ENCODE results near the gene MPDZ.

DNA sequence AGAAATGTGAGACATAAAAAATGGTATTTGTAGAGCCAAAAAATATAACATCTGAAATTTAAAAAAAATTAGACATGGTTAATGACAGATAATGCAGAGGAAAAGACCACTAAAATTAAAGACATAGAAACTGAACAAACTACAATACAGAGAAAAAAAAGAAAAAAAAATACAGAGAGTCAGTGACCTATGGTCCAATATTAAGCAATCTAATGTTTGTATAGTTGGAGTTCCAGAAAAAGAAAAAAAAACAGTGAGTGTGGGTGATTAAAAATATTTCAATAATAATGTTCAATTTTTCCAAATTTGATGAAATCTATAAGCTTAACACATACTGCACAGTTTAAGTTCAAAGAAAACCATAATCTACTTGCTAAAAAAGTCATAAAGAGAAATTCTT is 207.6 kb downstream of the MPDZ start:
- TF ChIP-seq POLR2A (IDR thresholded peaks at IDR 0.05) (no peak), CTCF (IDR thresholded peaks at IDR 0.05) (no peak), EP300 (IDR thresholded peaks at IDR 0.05) (no peak)
